Activated T-cell treated with anti-CD3 and anti-CD28 coated beads for 48 hours (primary cell): ENCODE data around the gene ELOB.

ENCODE experiments used
- DNase-seq: peaks from one replicate; pipeline ENCODE4 v3.0.0-alpha.2; 2020; ENCODE audit warnings: low read depth

Gene ELOB

GRCh38 chr16:2810651-2811050 lies 33.6 kb upstream of the ELOB start:
- DNase-seq, result no peak

GRCh38 chr16:2809149-2809760 lies 32.2 kb upstream of the ELOB start:
- no peak for DNase-seq

GRCh38 chr16:2808181-2808580 lies 31.1 kb upstream of the ELOB start:
- DNase-seq, result no peak

- DNase-seq, result no peak
Observed at GRCh38 chr16:2806286-2806685, 29.2 kb upstream of the ELOB start.

- DNase-seq, result no peak
Observed at GRCh38 chr16:2804728-2805127, 27.6 kb upstream of the ELOB start.

- DNase-seq, result no peak
Observed at GRCh38 chr16:2803545-2804195, 26.6 kb upstream of the ELOB start.

GRCh38 chr16:2799859-2800226 lies 22.8 kb upstream of the ELOB start:
- DNase-seq, result no peak

GRCh38 chr16:2799205-2799858 lies 22.3 kb upstream of the ELOB start:
- DNase-seq, result no peak

- DNase-seq, result no peak
Observed at GRCh38 chr16:2798723-2799204, 21.7 kb upstream of the ELOB start.

GRCh38 chr16:2795395-2796143 lies 18.5 kb upstream of the ELOB start:
- no peak for DNase-seq

GRCh38 chr16:2792940-2793339 lies 15.9 kb upstream of the ELOB start:
- DNase-seq, result no peak

GRCh38 chr16:2791174-2791573 lies 14.1 kb upstream of the ELOB start:
- no peak for DNase-seq

GRCh38 chr16:2790631-2791030 lies 13.6 kb upstream of the ELOB start:
- DNase-seq, result no peak

GRCh38 chr16:2787961-2788360 lies 10.9 kb upstream of the ELOB start:
- DNase-seq, result no peak

- DNase-seq, result no peak
Observed at GRCh38 chr16:2787406-2787805, 10.3 kb upstream of the ELOB start, which contains the start of gene PRSS33. TSS of gene PRSS33 (minus strand) at chr16:2787560. CDS start at chr16:2786547, 1,013 bp downstream.

GRCh38 chr16:2786826-2787151 lies 9.7 kb upstream of the ELOB start:
- DNase-seq, result no peak

- no peak for DNase-seq
Observed at GRCh38 chr16:2786061-2786825, 9.2 kb upstream of the ELOB start.

- DNase-seq, result no peak
Observed at GRCh38 chr16:2785101-2785991, 8.3 kb upstream of the ELOB start.

GRCh38 chr16:2784358-2785100 lies 7.4 kb upstream of the ELOB start:
- DNase-seq, result no peak
